Trophoblast cell (in vitro differentiated cells and primary cell): ENCODE results near the gene CDC42EP4.

Experiments used
- DNase-seq, 2 donors: peaks; one replicate each; pipeline ENCODE4 v3.0.0-alpha.2; 2016
- H2AFZ ChIP-seq: 2 replicates; pipeline ENCODE4 v1.6.1; 2013; ENCODE audit warnings: low read length, moderate library complexity, mild to moderate bottlenecking; ENCODE audit not compliant: insufficient read depth, poor library complexity
- H2AK5ac ChIP-seq: 2 replicates; pipeline ENCODE4 v1.6.1; 2013; ENCODE audit warnings: mild to moderate bottlenecking, low read length
- H2BK120ac ChIP-seq: 2 replicates; pipeline ENCODE4 v1.6.1; 2013; ENCODE audit warnings: low read length, mild to moderate bottlenecking, moderate library complexity; ENCODE audit not compliant: insufficient read depth, poor library complexity
- H2BK12ac ChIP-seq: 2 replicates; pipeline ENCODE4 v1.6.1; 2013; ENCODE audit warnings: mild to moderate bottlenecking, low read length, moderate library complexity
- H2BK5ac ChIP-seq: 2 replicates; pipeline ENCODE4 v1.6.1; 2013; ENCODE audit warnings: low read length, low read depth, moderate library complexity, mild to moderate bottlenecking; ENCODE audit not compliant: poor library complexity
- H3K14ac ChIP-seq: 2 replicates; pipeline ENCODE4 v1.6.1; 2013; ENCODE audit warnings: mild to moderate bottlenecking, low read length
- H3K18ac ChIP-seq: 2 replicates; pipeline ENCODE4 v1.6.1; 2013; ENCODE audit warnings: mild to moderate bottlenecking, low read length
- H3K23ac ChIP-seq: 2 replicates; pipeline ENCODE4 v1.6.1; 2013; ENCODE audit warnings: low read length
- H3K27ac ChIP-seq: 2 replicates; pipeline ENCODE4 v1.5.1; 2013; ENCODE audit warnings: low read depth, mild to moderate bottlenecking, inconsistent platforms, low read length, moderate library complexity
- H3K27me3 ChIP-seq: 2 replicates; pipeline ENCODE4 v1.6.1; 2013; ENCODE audit warnings: inconsistent platforms, mild to moderate bottlenecking, low read length, moderate library complexity; ENCODE audit not compliant: insufficient read depth
- H3K36me3 ChIP-seq, 2 experiments: 1 replicate in 1 of 2; 2 replicates in 1 of 2; pipeline ENCODE4 v1.6.1; 2013; ENCODE audit warnings: low read length in 2 of 2, mild to moderate bottlenecking in 2 of 2, moderate library complexity in 1 of 2; ENCODE audit not compliant: insufficient read depth in 2 of 2, control insufficient read depth in 1 of 2
- H3K4ac ChIP-seq: 2 replicates; pipeline ENCODE4 v1.6.1; 2013; ENCODE audit warnings: low read depth, mild to moderate bottlenecking, low read length, moderate library complexity
- H3K4me1 ChIP-seq, 2 experiments: 1 replicate in 1 of 2; 2 replicates in 1 of 2; pipeline ENCODE4 v1.6.1; 2013; ENCODE audit warnings: low read length in 2 of 2, mild to moderate bottlenecking in 2 of 2, moderate library complexity in 1 of 2; ENCODE audit not compliant: insufficient read depth in 2 of 2, control insufficient read depth in 1 of 2
- H3K4me2 ChIP-seq: 2 replicates; pipeline ENCODE4 v1.6.1; 2013; ENCODE audit warnings: inconsistent platforms, mild to moderate bottlenecking, low read length, moderate library complexity
- H3K4me3 ChIP-seq: 2 replicates; pipeline ENCODE4 v1.5.1; 2013; ENCODE audit warnings: mild to moderate bottlenecking, low read depth, low read length, inconsistent platforms
- H3K79me1 ChIP-seq: one replicate; pipeline ENCODE4 v1.6.1; 2013; ENCODE audit warnings: low read length
- H3K79me2 ChIP-seq: 2 replicates; pipeline ENCODE4 v1.6.1; 2013; ENCODE audit warnings: low read length, mild to moderate bottlenecking; ENCODE audit not compliant: control insufficient read depth, insufficient read depth, poor library complexity
- H3K9ac ChIP-seq: 2 replicates; pipeline ENCODE4 v1.6.1; 2013; ENCODE audit warnings: mild to moderate bottlenecking, low read length
- H3K9me3 ChIP-seq: 2 replicates; pipeline ENCODE4 v1.6.1; 2013; ENCODE audit warnings: low read depth, mild to moderate bottlenecking, control low read depth, inconsistent platforms, low read length; ENCODE audit not compliant: insufficient read depth
- H4K12ac ChIP-seq: 2 replicates; pipeline ENCODE4 v1.6.1; 2013; ENCODE audit warnings: low read depth, mild to moderate bottlenecking, low read length, moderate library complexity
- H4K8ac ChIP-seq: 2 replicates; pipeline ENCODE4 v1.6.1; 2013; ENCODE audit warnings: low read depth, mild to moderate bottlenecking, low read length, moderate library complexity
- H4K91ac ChIP-seq: one replicate; pipeline ENCODE4 v1.6.1; 2013; ENCODE audit warnings: low read depth, mild to moderate bottlenecking, low read length, moderate library complexity
- WGBS: extraction: QIAGEN DNeasy Blood & Tissue Kit; methylation state at CpG from one replicate; pipeline ENCODE4 v1.1.7; 2013; ENCODE audit warnings: missing lambda C conversion rate; ENCODE audit not compliant: insufficient read length, insufficient coverage; ENCODE audit errors: extremely low coverage; 5-methylcytosine and 5-hydroxymethylcytosine counted together

Gene CDC42EP4

GRCh38 chr17:73327676-73328075 is 15.9 kb upstream of the CDC42EP4 start:
- Histone ChIP-seq H3K27me3 (no peaks in the 10 kb centered on the region), H3K4me2 (no peak overlapping the region), H3K14ac (no peak overlapping the region), H2AK5ac (no peak overlapping the region), H4K12ac (no peak overlapping the region), H2AFZ (no peak overlapping the region), H3K4me3 (no peak overlapping the region), H3K27ac (no peak overlapping the region), H2BK12ac (no peak overlapping the region), H3K79me1 (no peaks in the 10 kb centered on the region), H2BK5ac (no peak overlapping the region), H3K18ac (no peak overlapping the region), H3K9ac (no peak overlapping the region), H2BK120ac (no peak overlapping the region), H3K23ac (no peak overlapping the region), H4K91ac (no peak overlapping the region), H3K4ac (no peak overlapping the region), H3K9me3 (no peaks in the 10 kb centered on the region), H3K36me3 (no peaks in the 10 kb centered on the region), H4K8ac (no peak overlapping the region), H3K79me2 (no peaks in the 10 kb centered on the region), H3K4me1 (peaks cover 8 to 10% of the 10 kb centered on the region in 2 experiments)
- no CpG with 5 or more reads among the region's 7 CpGs for WGBS
- peak; percentile 68 to 70 for DNase-seq

GRCh38 chr17:73325527-73325842 is 13.7 kb upstream of the CDC42EP4 start:
- no peak overlapping the region for H2AK5ac ChIP-seq
- no peak overlapping the region for H3K4me3 ChIP-seq
- H3K27me3 ChIP-seq = no peaks in the 10 kb centered on the region
- H3K36me3 ChIP-seq = no peaks in the 10 kb centered on the region
- H3K4ac ChIP-seq = no peak overlapping the region
- no peak overlapping the region for H2BK120ac ChIP-seq
- no peak overlapping the region for H3K27ac ChIP-seq
- no peaks in the 10 kb centered on the region for H3K79me2 ChIP-seq
- no peak overlapping the region for H2AFZ ChIP-seq
- no peak overlapping the region for H3K23ac ChIP-seq
- H4K12ac ChIP-seq = no peak overlapping the region
- no peak overlapping the region for H4K8ac ChIP-seq
- H4K91ac ChIP-seq = no peak overlapping the region
- H2BK5ac ChIP-seq = no peak overlapping the region
- no peak for DNase-seq
- peaks cover 8 to 10% of the 10 kb centered on the region in 2 experiments for H3K4me1 ChIP-seq
- no peak overlapping the region for H3K9ac ChIP-seq
- H3K14ac ChIP-seq = no peak overlapping the region
- H3K4me2 ChIP-seq = no peak overlapping the region
- H3K79me1 ChIP-seq = no peaks in the 10 kb centered on the region
- no CpG with 5 or more reads among the region's 4 CpGs for WGBS
- no peaks in the 10 kb centered on the region for H3K9me3 ChIP-seq
- H2BK12ac ChIP-seq = no peak overlapping the region
- H3K18ac ChIP-seq = no peak overlapping the region

- WGBS = no CpG with 5 or more reads among the region's 17 CpGs
- no peak for DNase-seq
- no peaks in the 10 kb centered on the region for H3K9me3 ChIP-seq
These were observed 13.1 kb upstream of the CDC42EP4 start for GRCh38 chr17:73324711-73325526.

GRCh38 chr17:73324160-73324475 is 12.3 kb upstream of the CDC42EP4 start:
- Histone ChIP-seq H2BK120ac (no peak overlapping the region), H3K36me3 (no peaks in the 10 kb centered on the region), H3K23ac (no peak overlapping the region), H3K27me3 (no peaks in the 10 kb centered on the region), H3K4me1 (peaks cover 8 to 10% of the 10 kb centered on the region in 2 experiments), H2AK5ac (no peak overlapping the region), H3K27ac (no peak overlapping the region), H2AFZ (no peak overlapping the region), H3K4me2 (peak overlapping the region; percentile 6), H3K79me2 (no peaks in the 10 kb centered on the region), H4K12ac (no peak overlapping the region), H4K8ac (no peak overlapping the region), H3K4ac (no peak overlapping the region), H2BK12ac (no peak overlapping the region), H4K91ac (no peak overlapping the region), H3K4me3 (no peak overlapping the region), H3K9me3 (no peaks in the 10 kb centered on the region), H3K9ac (no peak overlapping the region), H3K79me1 (no peaks in the 10 kb centered on the region), H3K18ac (peak overlapping the region; percentile 28), H2BK5ac (no peak overlapping the region), H3K14ac (no peak overlapping the region)
- no peak for DNase-seq
- WGBS = no CpG with 5 or more reads among the region's 9 CpGs

More at GRCh38 chr17:73324711-73325526, 13.1 kb upstream of the CDC42EP4 start:
- Histone ChIP-seq H2BK12ac (no peak overlapping the region), H4K91ac (no peak overlapping the region), H3K27ac (no peak overlapping the region), H3K14ac (no peak overlapping the region), H3K23ac (no peak overlapping the region), H3K79me2 (no peaks in the 10 kb centered on the region), H2BK120ac (no peak overlapping the region), H3K27me3 (no peaks in the 10 kb centered on the region), H3K4ac (no peak overlapping the region), H3K18ac (no peak overlapping the region), H3K4me1 (peaks cover 8 to 10% of the 10 kb centered on the region in 2 experiments), H2AFZ (peak overlapping the region; percentile 6), H3K36me3 (no peaks in the 10 kb centered on the region), H2AK5ac (no peak overlapping the region), H3K9ac (no peak overlapping the region), H4K8ac (no peak overlapping the region), H2BK5ac (no peak overlapping the region), H3K4me2 (no peak overlapping the region), H4K12ac (no peak overlapping the region), H3K79me1 (no peaks in the 10 kb centered on the region), H3K4me3 (no peak overlapping the region)
